ENCODE measurements around the gene MED12L. TPM values are rescaled to one million over a fixed set of nuclear protein-coding genes. Genes with fewer than 3 reads are reported as not detected.

Gene MED12L
- total RNA-seq, 1 donor = 2.2 TPM

DNA sequence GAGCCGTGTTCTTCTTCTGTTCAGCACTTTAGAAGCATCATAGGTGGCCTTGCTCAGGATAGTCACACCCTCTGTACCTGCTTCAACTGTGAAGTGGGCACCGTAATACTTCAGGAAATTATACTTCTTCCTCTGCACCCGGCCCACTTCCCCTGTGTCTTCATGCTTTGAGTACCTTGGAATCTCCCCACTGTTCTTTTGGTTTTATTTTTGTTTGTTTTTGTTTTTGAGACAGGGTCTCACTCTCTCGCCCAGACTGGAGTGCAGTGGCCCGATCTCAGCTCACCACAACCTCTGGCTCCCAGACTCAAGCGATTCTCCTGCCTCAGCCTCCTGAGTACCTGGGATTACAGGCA lies 191.2 kb downstream of the MED12L start:
- no peaks in the 10 kb centered on the region for H3K79me2 ChIP-seq (ENCODE audit: insufficient read depth, low read length)
- H3K4me3 ChIP-seq (ENCODE audit: insufficient read depth, low read length) = no peak overlapping the region
- no peaks in the 10 kb centered on the region for H3K9me3 ChIP-seq (ENCODE audit: low read depth, low read length)
- TF ChIP-seq, protein P1, sequence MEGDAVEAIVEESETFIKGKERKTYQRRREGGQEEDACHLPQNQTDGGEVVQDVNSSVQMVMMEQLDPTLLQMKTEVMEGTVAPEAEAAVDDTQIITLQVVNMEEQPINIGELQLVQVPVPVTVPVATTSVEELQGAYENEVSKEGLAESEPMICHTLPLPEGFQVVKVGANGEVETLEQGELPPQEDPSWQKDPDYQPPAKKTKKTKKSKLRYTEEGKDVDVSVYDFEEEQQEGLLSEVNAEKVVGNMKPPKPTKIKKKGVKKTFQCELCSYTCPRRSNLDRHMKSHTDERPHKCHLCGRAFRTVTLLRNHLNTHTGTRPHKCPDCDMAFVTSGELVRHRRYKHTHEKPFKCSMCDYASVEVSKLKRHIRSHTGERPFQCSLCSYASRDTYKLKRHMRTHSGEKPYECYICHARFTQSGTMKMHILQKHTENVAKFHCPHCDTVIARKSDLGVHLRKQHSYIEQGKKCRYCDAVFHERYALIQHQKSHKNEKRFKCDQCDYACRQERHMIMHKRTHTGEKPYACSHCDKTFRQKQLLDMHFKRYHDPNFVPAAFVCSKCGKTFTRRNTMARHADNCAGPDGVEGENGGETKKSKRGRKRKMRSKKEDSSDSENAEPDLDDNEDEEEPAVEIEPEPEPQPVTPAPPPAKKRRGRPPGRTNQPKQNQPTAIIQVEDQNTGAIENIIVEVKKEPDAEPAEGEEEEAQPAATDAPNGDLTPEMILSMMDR (IDR thresholded peaks at IDR 0.05; ENCODE audit: extremely low read depth, low read depth, low read length) = no peak
- no peaks in the 10 kb centered on the region for H3K36me3 ChIP-seq (ENCODE audit: insufficient read depth, low read length)
- peaks cover 13% of the 10 kb centered on the region for H3K27me3 ChIP-seq (ENCODE audit: insufficient read depth, low read length)
- DNase-seq (ENCODE audit: insufficient read length, low spot score, missing footprints) = no peak
- H3K4me1 ChIP-seq (ENCODE audit: insufficient read depth, low read length) = no peaks in the 10 kb centered on the region
- no peak overlapping the region for H2AFZ ChIP-seq (ENCODE audit: low read length)
- H3K27ac ChIP-seq (ENCODE audit: low read depth, low read length) = no peak overlapping the region
- no peaks in the 10 kb centered on the region for H4K20me1 ChIP-seq (ENCODE audit: insufficient read depth, low read length)
- no peak overlapping the region for H3K4me2 ChIP-seq (ENCODE audit: insufficient read depth, low read length)

GRCh38 chr3:151278230-151278629 lies 192.8 kb downstream of the MED12L start, which contains the start of gene P2RY14:
Gene P2RY14 (minus strand): TSS chr3:151278542. CDS start chr3:151214316, 64,226 bp downstream.
- Histone ChIP-seq H4K20me1 (ENCODE audit: insufficient read depth, low read length) (no peaks in the 10 kb centered on the region), H3K4me3 (ENCODE audit: insufficient read depth, low read length) (no peak within 1 kb of the TSS), H3K4me2 (ENCODE audit: insufficient read depth, low read length) (no peak within 1 kb of the TSS), H2AFZ (ENCODE audit: low read length) (no peak within 1 kb of the TSS), H3K27ac (ENCODE audit: low read depth, low read length) (no peak within 1 kb of the TSS), H3K79me2 (ENCODE audit: insufficient read depth, low read length) (no peaks in the 10 kb centered on the region), H3K9me3 (ENCODE audit: low read depth, low read length) (no peaks in the 10 kb centered on the region), H3K27me3 (ENCODE audit: insufficient read depth, low read length) (peaks cover 4% of the 10 kb centered on the region), H3K4me1 (ENCODE audit: insufficient read depth, low read length) (no peaks in the 10 kb centered on the region), H3K36me3 (ENCODE audit: insufficient read depth, low read length) (no peaks in the 10 kb centered on the region)
- TF ChIP-seq, protein P1 (IDR thresholded peaks at IDR 0.05; ENCODE audit: extremely low read depth, low read depth, low read length) = no peak
- DNase-seq (ENCODE audit: insufficient read length, low spot score, missing footprints) = no peak

DNA sequence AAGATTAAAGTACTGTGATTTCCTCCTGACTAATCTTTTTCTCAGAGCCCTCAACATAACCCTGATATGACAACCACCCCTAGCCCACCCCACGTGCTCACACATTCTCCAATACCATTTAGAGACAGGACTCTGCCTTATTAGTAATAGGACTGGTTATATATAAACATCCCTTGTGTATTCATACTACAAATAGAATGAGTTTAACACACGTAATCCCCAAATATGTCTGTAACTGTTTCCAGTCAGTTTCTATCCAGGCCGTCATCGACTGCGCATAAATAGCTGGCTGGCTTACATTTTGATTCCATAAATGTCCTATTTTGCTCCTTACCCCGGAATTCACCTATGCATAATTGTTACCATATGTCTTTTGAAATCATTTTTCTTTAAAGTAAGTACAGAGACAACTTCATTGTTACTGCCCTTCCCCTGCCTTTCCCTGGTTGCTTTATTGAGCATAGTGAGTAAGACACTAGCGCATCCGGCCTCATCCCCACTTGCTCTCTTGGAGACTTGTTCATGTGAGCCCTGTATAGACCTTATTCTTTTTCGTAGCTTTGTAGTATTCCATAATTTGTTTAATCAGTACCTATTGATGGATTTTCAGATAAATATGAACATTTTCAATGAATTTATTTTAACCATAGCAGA lies 196.3 kb downstream of the MED12L start:
- no peak overlapping the region for H3K4me3 ChIP-seq (ENCODE audit: insufficient read depth, low read length)
- H3K27me3 ChIP-seq (ENCODE audit: insufficient read depth, low read length) = no peaks in the 10 kb centered on the region
- H2AFZ ChIP-seq (ENCODE audit: low read length) = no peak overlapping the region
- H3K27ac ChIP-seq (ENCODE audit: low read depth, low read length) = peak overlapping the region; percentile 54
- no peaks in the 10 kb centered on the region for H4K20me1 ChIP-seq (ENCODE audit: insufficient read depth, low read length)
- no peaks in the 10 kb centered on the region for H3K36me3 ChIP-seq (ENCODE audit: insufficient read depth, low read length)
- TF ChIP-seq, protein P1 (IDR thresholded peaks at IDR 0.05; ENCODE audit: extremely low read depth, low read depth, low read length) = no peak
- H3K4me2 ChIP-seq (ENCODE audit: insufficient read depth, low read length) = no peak overlapping the region
- no peaks in the 10 kb centered on the region for H3K9me3 ChIP-seq (ENCODE audit: low read depth, low read length)
- DNase-seq (ENCODE audit: insufficient read length, low spot score, missing footprints) = no peak
- H3K4me1 ChIP-seq (ENCODE audit: insufficient read depth, low read length) = peaks cover 6% of the 10 kb centered on the region
- H3K79me2 ChIP-seq (ENCODE audit: insufficient read depth, low read length) = no peaks in the 10 kb centered on the region

DNA sequence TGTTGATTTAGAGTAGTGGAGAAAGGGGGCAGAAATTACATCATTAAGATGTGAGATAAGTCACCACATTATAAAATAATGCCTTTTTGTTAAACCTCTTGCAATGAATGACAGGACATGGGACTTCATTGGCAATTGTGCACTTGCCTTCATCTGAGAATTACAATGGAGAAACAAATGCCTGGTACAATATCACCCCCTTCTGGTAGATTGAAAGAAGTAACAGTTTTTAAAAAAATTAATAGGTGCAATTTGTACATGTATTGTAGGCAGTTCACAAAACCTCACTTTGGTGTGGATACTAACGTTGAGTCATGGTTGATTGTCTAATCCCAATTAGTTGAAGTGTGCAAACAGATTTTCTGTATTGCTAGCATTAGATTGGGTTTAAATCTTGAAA lies 197.5 kb downstream of the MED12L start:
- no peak overlapping the region for H3K4me2 ChIP-seq (ENCODE audit: insufficient read depth, low read length)
- peak overlapping the region; percentile 54 for H3K27ac ChIP-seq (ENCODE audit: low read depth, low read length)
- peaks cover 6% of the 10 kb centered on the region for H3K4me1 ChIP-seq (ENCODE audit: insufficient read depth, low read length)
- no peak overlapping the region for H3K4me3 ChIP-seq (ENCODE audit: insufficient read depth, low read length)
- no peaks in the 10 kb centered on the region for H4K20me1 ChIP-seq (ENCODE audit: insufficient read depth, low read length)
- H3K79me2 ChIP-seq (ENCODE audit: insufficient read depth, low read length) = no peaks in the 10 kb centered on the region
- no peaks in the 10 kb centered on the region for H3K36me3 ChIP-seq (ENCODE audit: insufficient read depth, low read length)
- H2AFZ ChIP-seq (ENCODE audit: low read length) = no peak overlapping the region
- no peak for DNase-seq (ENCODE audit: insufficient read length, low spot score, missing footprints)
- TF ChIP-seq, protein P1 (IDR thresholded peaks at IDR 0.05; ENCODE audit: extremely low read depth, low read depth, low read length) = peak; percentile 59
- no peaks in the 10 kb centered on the region for H3K9me3 ChIP-seq (ENCODE audit: low read depth, low read length)
- no peaks in the 10 kb centered on the region for H3K27me3 ChIP-seq (ENCODE audit: insufficient read depth, low read length)
